ENCODE data around the gene PDYN.

Gene PDYN

DNA sequence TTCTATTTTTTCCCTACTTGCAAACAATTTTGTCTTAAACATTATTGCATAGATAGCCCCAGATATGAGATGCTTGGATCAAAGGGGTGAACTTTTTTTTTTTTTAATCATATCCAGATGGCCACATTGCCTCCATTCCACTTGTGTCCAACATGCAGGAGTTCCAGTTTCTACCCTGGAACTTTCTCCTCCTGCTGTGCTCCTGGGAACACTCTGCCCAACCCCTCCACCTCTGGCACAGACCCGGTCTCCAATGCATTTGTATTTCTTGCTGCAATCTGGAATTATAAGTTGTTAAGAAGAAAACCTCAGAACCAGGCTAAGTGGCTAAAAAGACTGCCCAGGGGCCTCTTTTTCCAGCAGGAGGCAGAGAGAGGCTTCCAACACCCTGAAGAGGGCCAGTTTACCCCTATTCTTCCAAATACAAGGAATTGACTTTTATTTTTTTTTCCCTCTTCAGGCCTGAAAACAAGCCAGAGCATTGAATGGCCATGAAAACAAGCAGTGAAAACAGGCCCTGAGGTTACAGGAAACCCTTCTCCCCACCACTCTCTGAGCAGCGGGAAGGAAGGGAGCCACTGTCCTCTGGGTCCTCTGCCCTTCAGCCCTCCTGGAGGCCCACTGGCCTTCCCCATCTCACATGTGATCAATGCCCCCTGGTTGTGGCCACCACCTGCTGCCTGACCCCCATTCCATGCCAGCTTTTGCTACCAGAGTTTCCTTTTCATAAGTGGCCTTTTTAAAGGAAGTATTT, 44.3 kb downstream of the PDYN start:
- FAIRE-seq = no peak

DNA sequence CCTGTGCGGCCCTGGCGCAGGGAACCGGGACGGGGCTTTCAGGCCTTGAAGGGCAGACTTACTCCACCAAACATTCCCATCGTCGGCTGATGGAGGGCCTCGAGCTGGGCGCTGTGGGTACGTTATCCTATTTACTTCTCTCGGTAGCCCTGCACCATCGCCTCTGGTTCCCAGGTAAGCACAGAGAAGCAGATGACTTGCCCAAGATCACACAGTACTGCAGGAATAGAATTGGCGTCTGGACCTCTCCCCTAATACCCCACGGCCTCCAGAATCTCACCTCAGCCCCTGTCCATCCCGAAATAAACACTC, 46.4 kb downstream of the PDYN start:
- FAIRE-seq = no peak

DNA sequence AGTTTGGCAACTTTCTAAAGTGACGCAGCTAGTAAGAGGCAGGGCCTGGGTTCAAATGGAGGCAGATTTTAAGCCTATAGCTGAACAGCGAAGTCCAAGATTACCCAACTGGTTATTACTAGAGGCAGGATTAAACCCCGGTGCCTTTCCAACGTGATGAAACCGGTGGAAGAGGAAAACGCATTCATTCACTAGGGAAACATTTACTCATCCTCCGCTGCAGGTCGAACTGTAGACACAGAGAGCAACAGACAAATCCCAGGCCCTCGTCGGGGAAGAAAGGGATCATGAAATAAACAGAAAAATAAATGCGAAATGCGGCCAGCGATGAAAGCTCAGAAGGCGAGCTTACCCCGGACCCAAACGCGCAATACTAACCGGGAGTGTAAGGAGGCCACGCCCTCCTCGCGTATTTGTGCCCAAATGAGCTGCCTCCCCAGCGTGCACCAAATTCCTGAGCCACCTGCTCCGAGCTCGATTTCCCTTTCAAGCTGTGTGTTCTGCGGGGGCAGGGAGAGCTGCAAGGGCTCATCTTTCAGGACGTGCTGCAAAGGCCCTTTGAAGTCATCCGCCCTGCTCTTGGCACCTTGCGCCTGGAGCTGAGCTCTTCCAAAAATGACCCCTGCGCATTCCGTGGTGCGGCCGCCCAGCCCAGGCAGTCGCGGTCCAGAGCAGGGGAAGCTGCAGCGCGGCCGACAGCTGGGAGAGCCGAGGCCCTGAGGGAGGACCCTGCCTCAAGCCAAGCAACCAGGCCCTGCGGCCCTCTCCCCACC, 46.9 kb downstream of the PDYN start:
- no peak for FAIRE-seq

DNA sequence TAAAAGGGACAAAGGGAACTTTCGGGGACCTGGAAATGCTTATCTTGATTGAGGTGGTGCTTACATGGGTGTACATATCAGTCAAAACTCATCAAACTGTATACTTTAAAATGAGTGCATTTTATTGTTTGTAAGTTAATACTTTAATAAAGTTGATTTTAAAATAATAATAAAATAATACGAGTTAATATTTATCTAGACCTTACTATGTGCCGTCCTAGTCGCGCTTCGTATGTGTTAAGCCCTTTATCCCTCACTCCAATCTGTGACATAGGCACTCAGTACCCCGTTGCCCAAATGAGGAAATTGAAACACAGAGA, 47.5 kb downstream of the PDYN start:
- FAIRE-seq = no peak

DNA sequence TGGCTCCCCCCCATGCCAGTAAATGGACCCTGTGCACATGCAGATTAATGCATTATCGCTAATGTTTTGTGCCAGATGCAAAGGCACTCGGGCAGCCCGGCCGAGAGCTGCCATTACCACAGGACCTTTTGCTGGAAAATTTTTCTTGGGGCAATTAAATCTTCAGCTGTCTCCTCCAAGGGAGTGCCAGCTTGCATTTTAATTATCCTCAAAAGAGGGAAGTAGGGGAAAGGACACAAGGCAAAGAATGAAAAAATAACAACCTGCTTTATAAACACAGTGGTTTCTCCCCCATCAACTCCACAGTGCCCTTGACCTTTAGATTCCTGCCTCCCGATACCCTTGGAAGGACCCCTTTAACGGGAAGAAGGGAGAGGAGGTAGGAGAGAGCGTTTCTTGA, 48.2 kb downstream of the PDYN start:
- no peak for FAIRE-seq

DNA sequence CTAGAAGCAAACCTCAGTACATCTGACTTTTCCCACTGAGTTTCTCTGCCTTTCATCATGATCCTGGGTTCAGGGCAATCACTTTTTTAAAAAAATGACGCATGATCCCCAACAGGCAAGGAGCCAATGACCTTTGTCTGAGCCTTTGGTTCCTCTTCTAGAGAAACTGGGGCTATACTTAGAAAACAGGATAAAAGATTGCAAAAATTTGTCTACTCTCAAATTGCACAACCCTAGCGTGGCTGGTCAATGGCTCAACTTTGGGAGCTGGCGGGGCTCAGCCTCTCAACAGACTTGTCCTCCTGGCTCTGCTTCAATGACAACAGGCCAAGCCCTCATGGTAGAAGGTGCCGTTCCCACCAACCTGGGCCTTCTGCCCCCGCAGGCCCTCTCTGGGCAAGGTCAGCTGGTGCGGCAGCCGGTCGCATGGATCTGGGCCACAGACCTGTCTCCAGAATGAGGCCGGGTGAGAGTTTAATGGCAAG, 48.7 kb downstream of the PDYN start:
- no peak for FAIRE-seq

DNA sequence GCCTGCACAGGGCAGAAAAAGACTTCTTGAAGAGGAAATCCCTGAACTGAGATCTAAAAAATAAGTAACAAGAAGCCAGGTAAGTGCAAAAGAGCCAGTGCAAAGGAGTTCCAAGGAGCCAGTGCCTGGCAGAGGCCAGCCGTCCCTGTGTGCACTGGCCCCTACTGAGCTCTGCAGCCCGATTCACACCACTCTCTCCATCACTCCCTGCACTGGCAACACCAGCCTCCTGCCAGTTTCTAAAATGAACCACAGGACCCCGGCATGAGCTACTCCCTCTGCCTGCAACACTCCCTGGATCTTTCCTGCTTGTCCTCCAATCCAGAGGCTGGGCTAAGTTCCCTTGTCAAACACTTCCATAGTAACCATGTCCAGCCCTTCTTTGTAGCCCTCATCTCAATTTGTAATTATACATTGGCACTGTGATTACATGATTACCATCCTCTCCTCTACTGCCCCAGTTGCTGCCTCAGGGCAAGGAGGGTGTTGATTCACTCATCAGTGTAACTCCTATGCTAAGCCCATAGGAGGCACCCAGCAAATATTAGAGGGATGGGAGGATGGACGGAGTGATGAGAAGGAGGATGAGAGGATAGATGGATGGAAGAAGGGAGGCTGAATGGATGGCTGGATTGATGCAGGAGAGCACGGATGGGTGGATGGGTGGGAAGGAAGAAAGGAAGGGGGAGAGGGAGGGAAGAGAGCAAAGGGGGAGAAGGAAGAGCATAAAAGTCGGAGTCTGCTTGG, 49.3 kb downstream of the PDYN start:
- FAIRE-seq = no peak

DNA sequence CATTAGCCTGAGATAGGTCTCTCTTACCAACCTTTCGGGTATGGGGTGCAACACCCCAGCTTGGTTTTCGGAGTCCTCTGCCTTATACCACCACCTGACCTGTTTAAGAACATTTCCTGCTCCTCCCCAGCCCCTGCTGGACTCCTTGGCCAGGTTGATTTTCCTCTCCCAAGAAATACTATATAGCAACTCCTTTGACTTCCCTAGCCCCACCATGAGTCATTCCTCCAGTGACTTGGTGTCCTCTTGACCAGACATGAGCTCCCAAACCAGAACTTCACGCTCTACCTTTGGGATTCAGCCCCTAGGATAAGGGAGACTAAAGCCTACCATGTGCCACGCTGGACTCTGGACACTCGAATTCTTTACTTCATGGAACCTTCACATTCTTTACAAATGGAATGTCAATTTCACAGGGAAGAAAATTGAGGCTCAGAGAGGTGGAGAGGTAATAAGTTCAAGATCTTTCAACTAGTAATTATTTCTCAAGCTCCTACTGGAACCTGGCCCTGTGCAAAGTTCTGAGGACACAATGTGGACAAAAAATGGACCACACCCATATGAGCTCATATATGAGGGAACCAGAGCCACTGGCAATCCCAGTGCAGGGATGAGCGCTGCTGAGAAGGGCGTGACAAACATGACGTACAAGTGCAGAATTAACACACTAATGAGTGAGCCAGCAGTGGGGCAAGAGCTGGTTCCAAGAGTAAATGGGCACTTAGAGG, 50.4 kb downstream of the PDYN start:
- FAIRE-seq = no peak

DNA sequence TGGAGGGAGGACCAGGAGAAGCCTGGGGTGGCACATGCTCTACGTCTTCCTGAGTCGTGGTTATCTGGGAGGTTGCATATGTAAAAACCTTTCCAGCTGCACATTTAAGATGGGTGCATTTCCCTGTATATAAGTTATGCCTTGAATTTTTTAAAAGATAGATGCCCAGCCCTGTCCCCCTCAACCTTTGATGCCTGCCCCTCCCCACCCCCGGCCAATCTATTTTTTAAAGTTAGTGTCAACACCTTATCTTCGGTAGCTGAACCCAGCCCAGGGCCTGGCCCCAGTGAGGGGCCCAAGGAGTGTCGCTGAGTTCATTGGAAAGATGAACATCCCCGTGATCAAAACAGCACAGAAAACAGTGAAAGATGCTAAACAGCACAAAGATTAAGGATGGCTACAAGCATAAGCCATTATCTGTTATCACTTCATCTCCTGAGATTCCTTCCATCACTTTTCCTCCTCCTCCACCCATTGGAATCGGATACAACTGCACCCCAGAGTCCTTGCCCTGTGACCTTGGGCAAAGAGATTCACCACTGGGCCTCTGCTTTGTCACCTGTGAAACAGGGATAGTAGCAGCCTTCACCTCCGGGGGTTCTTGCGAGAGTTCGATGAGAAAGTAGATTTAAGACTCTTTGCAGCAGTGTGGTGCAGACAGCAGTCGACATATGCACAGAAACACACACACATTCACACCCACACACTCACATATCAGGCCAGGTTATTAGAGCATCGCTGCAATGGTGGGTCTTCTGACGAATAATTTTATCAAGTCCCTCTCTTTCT, 51.2 kb downstream of the PDYN start:
- FAIRE-seq = no peak

DNA sequence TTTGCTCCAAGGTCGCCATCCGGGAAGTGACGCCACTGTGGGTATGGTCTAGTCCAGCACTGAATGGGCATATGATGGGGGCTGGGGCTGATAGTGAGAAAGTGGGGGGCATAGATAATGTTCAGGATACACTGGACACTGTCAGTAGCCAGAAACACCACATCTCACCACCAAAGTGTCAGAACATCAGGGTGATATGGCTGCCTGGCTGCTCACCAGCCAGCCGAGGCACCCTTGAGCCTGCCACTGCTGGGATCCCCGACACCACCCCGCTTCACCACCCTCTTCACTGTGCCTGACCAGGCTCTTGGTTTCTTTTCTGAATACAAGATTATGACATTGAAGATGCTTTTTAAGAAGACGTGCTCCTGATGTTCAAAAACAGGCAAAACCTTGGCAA, 51.8 kb downstream of the PDYN start:
- no peak for FAIRE-seq

DNA sequence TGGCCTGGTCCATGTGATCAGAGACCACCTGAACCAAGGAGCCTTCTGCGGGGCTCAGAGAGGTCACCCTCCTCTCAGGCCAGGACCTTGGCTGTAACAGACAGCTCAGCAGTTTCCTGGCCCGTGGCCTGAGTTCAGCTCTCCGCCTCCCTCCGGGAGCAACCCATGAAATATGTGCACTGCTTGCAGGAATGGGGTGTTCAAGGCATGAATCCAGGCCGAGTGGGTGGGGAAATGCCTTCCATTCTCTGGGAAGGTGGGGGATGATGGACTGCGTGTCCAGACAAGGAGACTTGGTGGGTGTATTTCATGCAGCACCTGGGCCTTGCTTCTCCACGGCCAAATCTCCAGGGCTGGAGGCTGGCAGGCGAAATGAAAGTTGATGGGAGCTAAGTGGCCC, 52.6 kb downstream of the PDYN start:
- no peak for FAIRE-seq

DNA sequence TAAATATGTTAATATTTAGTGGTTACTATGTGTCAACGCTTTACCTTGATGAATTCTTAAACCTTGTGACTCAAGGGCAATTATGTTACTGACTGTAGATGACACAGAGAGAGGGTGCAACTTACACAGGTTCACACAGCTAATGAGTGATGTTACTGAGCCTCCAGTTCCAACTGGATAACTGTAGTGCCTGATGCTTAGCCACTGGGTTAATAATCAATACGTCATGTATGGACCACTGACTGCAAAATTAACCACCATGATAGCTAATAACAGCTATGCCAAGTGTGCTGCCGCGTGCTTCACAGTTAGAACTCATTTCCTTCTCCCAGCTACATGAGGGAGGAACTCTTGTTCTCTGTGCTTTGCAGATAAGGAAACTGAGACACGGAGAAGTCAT, 53.3 kb downstream of the PDYN start:
- FAIRE-seq = no peak

DNA sequence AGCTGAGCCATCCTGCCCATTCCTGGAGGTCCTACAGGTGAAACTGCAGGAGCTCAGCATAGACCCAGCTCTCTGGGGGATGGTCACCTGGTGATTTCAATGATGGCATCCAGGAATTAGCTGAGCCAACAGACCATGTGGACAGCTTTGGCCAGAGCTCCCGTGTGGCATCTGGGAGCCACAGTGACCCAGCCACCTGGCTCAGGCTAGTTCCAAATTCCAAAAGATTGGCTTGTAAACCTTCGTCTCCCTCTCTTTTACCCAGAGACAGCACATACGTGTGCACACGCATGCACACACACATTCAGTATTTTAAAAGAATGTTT, 54.6 kb downstream of the PDYN start:
- no peak for FAIRE-seq

DNA sequence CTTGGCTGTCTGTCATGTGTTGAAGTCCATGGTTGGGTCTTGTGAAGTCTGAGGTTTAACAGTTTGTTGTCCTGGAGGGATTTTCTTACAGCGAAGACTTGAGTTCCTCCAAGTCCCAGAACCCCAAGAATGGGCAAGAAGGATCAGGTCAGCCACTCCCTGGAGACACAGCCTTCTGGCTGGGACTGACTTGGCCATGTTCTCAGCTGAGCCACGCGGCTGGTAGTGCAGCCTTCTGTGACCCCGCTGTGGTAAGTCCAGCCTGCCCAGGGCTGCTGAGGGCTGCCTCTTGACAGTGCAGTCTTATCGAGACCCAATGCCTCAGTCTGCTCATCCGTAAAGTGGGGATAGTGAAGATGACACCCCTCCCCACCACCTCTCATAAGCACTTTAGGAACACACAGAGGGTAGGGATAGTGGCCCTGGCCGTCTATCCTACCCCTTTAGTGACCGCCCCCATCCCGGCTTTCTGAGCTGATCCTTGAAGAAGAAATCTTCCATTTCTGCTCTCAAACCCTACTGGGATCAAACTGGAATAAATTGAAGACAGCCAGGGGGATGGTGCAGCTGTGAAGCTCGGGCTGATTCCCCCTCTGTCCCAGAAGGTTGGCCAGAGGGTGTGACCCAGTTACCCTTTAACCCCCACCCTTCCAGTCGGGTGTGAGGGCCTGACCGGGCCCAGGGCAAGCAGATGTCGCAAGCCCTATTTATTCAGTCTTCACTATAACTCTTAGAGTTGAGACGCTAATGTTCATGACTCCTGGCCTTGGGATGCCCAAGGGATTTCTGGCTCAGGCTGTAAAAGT, 55.2 kb downstream of the PDYN start:
- no peak for FAIRE-seq

DNA sequence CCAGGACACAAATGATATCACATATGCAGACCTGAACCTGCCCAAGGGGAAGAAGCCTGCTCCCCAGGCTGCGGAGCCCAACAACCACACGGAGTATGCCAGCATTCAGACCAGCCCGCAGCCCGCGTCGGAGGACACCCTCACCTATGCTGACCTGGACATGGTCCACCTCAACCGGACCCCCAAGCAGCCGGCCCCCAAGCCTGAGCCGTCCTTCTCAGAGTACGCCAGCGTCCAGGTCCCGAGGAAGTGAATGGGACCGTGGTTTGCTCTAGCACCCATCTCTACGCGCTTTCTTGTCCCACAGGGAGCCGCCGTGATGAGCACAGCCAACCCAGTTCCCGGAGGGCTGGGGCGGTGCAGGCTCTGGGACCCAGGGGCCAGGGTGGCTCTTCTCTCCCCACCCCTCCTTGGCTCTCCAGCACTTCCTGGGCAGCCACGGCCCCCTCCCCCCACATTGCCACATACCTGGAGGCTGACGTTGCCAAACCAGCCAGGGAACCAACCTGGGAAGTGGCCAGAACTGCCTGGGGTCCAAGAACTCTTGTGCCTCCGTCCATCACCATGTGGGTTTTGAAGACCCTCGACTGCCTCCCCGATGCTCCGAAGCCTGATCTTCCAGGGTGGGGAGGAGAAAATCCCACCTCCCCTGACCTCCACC, 56.4 kb downstream of the PDYN start:
- no peak for FAIRE-seq

DNA sequence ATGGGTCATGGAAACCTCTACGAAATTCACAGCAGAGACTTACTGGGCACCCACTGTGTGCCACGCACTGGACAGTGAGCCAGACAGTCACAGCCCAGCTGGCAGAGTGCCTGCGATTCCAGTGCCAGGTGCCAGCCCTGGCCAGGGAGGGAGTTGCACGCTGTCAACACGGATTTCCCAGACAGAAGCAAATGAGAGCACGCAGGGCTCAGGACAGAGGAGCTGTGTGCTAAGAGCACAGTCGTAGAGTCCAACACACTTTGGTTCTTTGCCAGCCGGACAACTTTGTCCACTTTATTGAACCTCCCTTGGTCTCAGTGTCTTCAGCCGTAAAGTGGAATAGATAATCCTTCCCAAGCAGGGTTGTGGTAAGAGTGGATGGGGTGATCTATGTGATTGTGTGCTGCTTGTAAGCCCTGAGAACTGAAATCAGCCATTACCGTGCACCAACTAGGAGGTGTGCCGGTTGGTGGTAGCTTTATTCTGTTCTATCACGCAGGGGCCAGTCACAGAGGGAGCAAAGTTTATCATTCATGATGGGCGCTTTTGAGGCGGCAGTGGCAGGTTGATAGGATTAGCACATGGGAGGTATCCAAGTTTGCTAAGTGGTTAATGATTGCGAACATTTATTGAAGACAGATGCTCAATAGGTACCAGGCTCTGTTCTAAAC, 58.0 kb downstream of the PDYN start:
- no peak for FAIRE-seq

DNA sequence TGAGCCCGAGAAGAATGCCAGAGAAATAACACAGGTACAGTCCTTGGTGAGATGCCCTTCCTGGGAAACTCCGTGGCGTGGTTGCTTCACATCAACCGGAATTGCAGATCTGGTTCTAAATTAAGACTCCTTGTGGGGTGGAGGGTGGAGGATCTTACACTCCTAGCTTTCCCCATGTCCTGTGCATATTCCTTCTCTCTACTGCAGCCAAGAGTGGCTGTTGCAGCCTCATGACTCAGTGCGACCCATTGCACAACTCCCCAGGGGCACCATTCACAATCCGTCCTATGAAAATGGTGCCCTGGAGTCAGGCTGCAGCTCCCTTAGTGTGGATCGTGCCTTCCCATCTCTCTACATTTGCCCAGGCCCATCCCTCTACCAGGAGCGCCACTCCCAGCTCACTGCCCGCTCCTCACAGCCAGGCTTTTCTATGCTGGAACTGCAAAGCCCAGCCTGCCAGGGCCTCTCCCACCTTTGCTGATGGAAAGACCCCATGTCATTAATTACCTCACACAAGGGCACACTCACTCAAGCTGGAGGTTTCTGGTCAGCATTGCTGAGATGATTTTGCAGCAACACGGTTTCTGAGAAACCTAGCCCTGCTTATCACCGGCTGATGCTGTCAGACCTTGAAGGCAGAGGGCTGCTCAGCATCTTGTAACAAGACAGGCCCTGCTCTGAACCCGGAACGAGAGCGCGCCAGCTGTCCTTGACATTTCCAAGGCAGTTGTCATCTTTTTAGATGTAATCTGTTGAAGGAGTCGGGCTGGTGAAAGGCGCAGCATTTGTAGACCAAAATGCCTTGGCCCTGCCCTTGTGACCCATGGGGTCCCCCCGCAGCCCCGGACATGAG, 58.9 kb downstream of the PDYN start:
- FAIRE-seq = no peak

DNA sequence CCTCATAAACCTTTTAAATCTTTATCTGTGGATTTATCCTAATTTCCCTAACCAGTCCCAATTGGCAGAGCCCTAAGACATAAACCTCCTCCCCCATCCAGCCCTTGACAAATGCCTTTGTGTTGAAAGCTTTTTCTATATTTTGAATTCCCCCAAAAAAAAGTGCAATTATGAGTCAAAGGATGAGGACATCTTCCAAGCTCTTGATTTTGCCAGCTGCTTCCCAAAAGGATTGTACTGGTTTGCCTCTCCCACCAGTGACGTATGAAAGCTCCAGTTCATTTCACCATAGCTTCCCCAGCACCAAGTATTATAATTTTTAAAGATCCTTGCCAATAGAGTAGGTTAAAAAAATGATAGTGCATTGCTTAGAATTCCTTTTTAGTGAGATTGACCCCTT, 59.7 kb downstream of the PDYN start:
- no peak for FAIRE-seq

DNA sequence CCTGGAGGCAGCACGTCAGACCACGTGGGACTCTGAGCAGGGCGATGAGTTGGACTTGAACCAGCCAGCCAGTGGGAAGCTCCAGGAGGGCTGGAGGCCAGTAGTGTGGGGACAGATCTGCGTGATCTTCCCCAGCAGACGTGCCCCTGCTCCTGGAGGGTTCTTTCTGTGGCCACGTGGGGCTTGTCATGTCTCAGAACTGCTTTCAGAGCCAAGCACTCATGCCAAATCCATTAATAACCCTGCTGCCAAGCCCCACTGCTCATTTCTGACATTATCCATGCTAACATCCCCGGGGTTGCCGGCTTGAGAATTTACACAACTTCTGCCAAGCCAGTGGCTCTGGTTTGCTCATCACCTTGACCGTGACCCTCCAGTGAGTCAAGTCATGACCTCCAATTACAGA, 60.4 kb downstream of the PDYN start:
- no peak for FAIRE-seq

DNA sequence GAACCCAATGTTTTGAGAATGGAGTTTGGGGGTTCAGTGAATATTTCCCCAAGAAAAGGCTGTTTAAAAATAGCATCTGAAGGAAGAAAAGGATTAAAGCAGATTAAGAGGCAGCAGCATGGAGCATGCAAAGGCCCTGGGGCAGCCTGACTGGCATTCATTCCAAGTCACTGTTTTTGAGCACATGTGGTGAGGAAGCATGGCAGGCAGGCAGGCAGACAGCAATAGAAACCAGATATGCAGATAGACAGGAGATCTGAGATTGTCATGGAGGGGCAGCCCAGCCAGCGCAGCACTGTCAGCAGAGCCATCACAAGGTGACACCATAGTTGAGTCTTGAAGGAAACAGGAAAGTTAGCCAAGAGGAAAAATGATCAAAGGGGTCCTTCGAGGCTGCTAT, 60.9 kb downstream of the PDYN start:
- FAIRE-seq = no peak
